Mononuclear cell (primary cell): ENCODE results near the gene PCCA. TPM values are rescaled to one million over a fixed set of nuclear protein-coding genes. Genes with fewer than 3 reads are reported as not detected.
"Not testable (repeated sequence)": the region's sequence is repeated elsewhere in the genome, so short reads cannot be mapped to it uniquely, and the experiment has no call there.

Source experiments
- H3K27me3 ChIP-seq: 2 replicates; pipeline ENCODE4 v1.6.0; 2011; ENCODE audit warnings: low read length, control low read depth; ENCODE audit not compliant: insufficient read depth
- H3K4me1 ChIP-seq: 2 replicates; pipeline ENCODE4 v1.5.1; 2011; ENCODE audit warnings: mild to moderate bottlenecking, low read length, control low read depth; ENCODE audit not compliant: insufficient read depth
- H3K4me3 ChIP-seq: 2 replicates; pipeline ENCODE4 v1.5.1; 2011; ENCODE audit warnings: mild to moderate bottlenecking, low read length, moderate library complexity
- H3K9me3 ChIP-seq: 2 replicates; pipeline ENCODE4 v1.5.1; 2011; ENCODE audit warnings: low read depth, mild to moderate bottlenecking, control low read depth, low read length
- total RNA-seq: library from RNA; depleted of rRNA; stranded (reverse); fragments of >200 nt; gene quantifications from one replicate; pipeline ENCODE4 v1.2.3, GENCODE V29; 2012

Gene PCCA
- total RNA-seq, 1 donor = 7.9 TPM

DNA sequence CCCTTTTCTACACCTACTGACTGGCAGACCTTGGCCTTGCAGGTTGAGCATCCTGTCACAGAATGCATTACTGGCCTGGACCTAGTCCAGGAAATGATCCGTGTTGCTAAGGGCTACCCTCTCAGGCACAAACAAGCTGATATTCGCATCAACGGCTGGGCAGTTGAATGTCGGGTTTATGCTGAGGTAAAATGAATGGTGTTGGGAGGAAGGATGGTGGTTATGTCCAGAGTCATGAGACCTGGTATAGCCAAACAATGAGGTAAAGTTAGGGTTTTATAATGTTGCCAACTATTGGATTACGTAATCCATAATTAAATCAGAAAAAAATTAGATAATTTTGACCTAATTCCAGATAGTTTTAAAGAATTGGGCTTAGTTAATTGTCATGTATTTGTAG is 212.5 kb downstream of the PCCA start:
- H3K9me3 ChIP-seq = no peaks in the 10 kb centered on the region
- H3K4me1 ChIP-seq = no peaks in the 10 kb centered on the region
- no peaks in the 10 kb centered on the region for H3K27me3 ChIP-seq
- H3K4me3 ChIP-seq = no peak overlapping the region

DNA sequence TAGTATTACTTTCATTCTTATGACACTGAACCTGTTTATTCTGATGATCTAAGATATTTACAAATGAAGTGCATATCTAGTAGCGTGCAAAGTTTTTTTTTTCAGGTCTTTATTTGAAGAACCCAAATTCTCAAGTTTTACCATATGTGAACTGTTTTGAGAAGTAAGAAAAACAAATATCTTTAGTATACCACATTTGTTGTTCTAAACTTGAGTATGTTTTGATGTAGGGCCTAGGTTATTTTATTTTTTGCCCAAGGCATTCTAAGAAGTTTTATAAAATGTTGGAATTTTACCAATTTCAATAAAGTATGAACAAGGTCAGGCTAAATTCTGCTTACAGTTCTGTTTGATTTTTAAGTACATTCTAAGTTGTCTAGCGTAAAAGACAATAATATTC is 213.5 kb downstream of the PCCA start:
- Histone ChIP-seq H3K9me3 (no peaks in the 10 kb centered on the region), H3K4me1 (no peaks in the 10 kb centered on the region), H3K27me3 (no peaks in the 10 kb centered on the region), H3K4me3 (no peak overlapping the region)

DNA sequence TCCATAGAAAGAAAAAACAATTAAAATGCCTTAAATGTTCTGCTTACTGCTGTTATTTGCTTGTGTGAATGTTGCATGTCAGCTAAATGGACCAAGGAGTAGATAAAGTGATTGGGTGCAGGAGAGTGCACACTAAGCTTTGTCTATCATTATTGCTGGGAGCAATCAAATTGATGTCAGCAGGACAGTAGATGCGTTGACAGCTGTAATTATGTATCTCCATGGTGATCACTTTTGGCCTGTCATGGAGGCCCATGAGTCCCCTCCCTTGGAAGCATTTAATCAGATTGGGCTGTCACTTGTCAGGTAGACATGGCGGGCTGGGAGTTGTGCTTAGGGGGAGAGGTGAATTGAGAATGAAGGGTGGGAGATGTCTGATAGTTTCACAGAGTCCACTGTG is 215.3 kb downstream of the PCCA start:
- Histone ChIP-seq H3K9me3 (no peaks in the 10 kb centered on the region), H3K4me3 (no peak overlapping the region), H3K27me3 (no peaks in the 10 kb centered on the region)

DNA sequence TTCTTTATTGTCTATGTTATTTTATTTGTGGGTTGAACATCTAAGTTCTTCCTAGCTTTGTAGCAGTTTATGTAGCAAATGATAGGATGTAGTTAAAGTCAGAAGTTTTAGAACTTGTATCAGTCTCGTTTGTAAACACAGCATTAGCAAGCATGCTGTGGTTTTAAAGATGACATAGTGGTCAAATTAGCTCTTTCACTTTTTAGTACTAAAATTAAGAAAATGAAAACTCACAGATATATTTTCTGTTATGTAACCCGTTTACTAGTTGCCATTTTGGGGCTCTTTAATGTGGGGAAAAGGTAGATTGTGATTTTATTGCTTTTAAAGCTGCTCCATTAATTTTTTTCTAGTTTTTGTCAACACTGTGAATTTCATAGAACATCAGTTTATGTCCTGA is 216.5 kb downstream of the PCCA start:
- no peaks in the 10 kb centered on the region for H3K9me3 ChIP-seq
- H3K4me3 ChIP-seq = no peak overlapping the region
- no peaks in the 10 kb centered on the region for H3K4me1 ChIP-seq
- H3K27me3 ChIP-seq = no peaks in the 10 kb centered on the region

More for the DNA sequence above, 215.3 kb downstream of the PCCA start:
- H3K4me1 ChIP-seq = no peaks in the 10 kb centered on the region

DNA sequence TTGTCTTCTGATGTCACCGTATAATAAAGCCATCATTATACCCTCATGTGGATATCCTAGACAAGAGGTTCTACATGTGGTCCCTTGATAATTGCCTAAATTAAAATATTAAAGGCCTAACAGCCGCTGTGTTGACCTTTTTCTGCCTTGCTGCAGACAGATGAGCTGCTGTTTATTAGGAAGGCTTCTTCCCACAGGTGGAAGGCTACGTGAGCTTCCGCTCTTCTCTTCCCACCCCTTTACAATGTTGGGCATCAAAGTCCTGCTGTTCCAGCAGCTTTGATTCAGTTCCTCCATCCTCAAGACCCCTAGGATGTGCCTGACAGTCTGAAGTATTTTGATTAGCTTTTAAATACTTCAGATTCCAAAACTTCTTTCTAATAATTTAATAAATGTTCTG is 217.1 kb downstream of the PCCA start:
- H3K9me3 ChIP-seq = no peaks in the 10 kb centered on the region
- no peak overlapping the region for H3K4me3 ChIP-seq
- no peaks in the 10 kb centered on the region for H3K4me1 ChIP-seq
- no peaks in the 10 kb centered on the region for H3K27me3 ChIP-seq

DNA sequence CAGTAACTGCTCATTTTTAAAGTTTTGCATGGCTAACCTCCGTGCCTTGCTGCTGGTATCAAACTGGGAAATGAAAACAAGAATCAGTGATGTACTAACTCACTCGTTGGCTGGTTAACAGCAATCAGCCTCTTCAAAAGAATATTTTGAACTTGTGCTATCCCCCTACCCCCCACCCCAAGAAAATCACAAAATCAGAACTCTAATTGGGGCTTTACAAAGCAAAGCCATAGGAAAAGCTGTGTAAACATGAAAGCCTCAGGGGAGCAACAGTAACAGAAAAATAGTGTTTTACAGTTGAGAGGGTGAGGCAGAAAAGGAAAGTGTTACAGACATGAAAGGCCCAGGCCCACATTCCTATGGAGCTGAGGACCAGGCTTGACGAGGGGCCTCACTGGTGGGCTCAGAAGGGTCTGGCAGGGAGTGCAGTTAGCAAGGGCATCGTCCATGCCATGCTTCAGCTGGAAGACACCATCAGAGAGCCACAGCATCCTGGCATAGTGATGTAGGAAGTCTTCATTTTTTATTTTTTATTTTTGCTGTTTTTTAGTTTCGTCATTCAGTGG is 217.6 kb downstream of the PCCA start:
- H3K4me1 ChIP-seq = no peaks in the 10 kb centered on the region
- no peaks in the 10 kb centered on the region for H3K27me3 ChIP-seq
- no peak overlapping the region for H3K4me3 ChIP-seq
- H3K9me3 ChIP-seq = no peaks in the 10 kb centered on the region

DNA sequence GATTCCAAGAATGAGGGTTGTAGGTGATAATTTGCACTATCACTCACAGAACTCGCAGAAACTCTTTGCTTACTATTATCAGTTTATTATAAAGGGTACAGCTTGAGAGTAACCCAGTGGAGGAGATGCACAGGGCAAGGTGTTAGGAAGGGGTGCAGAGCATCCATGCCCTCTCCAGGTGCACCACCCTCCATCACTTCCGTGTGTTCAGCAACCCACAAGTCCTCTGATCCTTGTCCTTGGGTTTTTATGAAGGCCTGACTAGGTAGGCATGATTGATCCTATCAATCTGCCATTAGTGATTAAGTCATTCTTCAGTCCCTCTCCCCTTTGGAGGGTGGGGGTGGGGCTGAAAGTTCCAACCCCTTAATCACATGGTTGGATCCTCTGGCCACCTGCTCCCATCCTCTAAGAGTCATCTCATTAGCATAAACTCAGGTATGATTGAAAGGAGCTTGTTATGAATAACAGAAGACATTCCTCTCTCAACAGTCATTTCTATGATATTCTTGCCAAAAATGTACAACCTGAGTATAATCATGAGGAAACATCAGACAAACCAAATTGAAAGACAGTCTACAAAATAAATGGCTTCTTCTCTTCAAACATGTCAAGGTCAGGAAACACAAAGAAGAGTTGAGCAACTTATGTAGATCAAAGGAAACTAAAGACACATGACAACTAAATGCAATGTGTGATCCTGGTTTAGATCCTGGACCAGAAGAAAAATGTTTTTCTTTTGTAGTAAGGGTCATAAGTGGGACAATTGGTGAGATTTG is 225.4 kb downstream of the PCCA start:
- Histone ChIP-seq H3K4me1 (no peaks in the 10 kb centered on the region), H3K4me3 (no peak overlapping the region), H3K27me3 (no peaks in the 10 kb centered on the region)

DNA sequence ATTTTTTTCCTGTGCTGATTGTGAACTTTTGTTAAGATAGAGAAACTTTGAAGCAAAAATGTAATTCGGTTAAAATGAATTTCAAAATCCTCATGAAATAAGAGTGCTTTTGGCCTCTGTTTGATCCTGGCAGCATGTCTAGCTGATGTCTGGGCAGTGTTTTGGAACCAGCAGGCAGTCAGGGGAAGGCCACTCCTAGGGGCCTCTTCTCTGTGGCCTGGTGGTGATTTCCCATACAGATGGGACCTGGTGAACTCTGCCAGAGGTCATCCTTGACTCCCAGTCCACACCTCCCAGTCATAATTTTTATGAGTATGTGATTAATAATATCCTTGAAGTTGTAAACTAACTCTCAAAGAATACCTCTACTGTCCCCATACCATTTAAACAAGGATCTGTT is 226.6 kb downstream of the PCCA start:
- Histone ChIP-seq H3K27me3 (no peaks in the 10 kb centered on the region), H3K4me3 (no peak overlapping the region), H3K4me1 (no peaks in the 10 kb centered on the region), H3K9me3 (no peaks in the 10 kb centered on the region)

More for the DNA sequence above, 225.4 kb downstream of the PCCA start:
- no peaks in the 10 kb centered on the region for H3K9me3 ChIP-seq

DNA sequence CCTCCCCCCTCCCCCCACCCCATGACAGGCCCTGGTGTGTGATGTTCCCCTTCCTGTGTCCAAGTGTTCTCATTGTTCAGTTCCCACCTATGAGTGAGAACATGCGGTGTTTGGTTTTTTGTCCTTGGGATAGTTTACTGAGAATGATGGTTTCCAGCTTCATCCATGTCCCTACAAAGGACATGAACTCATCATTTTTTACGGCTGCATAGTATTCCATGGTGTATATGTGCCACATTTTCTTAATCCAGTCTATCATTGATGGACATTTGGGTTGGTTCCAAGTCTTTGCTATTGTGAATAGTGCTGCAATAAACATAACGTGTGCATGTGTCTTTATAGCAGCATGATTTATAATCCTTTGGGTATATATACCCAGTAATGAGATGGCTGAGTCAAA is 229.6 kb downstream of the PCCA start:
- H3K4me3 ChIP-seq, H3K9me3 ChIP-seq, H3K4me1 ChIP-seq, H3K27me3 ChIP-seq: not testable (repeated sequence)

DNA sequence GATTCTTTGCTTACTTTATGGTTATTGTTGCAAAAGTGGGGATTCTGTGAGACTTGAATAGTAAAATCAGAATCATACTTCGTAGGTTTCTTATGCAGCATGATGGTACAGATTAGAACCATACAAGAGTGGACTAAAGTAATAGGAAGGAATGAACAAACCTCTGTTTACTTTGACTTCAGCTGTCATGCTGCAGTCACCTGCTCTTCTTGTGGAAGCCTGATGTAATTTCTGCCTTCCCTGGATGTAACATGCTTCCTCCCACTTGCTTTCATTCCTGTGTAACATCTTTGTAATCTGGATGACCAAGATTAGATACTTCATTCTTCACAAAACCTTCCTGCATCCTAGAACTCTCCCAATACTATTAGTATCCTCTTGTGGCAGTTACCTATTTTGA is 235.0 kb downstream of the PCCA start:
- H3K27me3 ChIP-seq = no peaks in the 10 kb centered on the region
- no peak overlapping the region for H3K4me3 ChIP-seq
- no peaks in the 10 kb centered on the region for H3K9me3 ChIP-seq
- no peaks in the 10 kb centered on the region for H3K4me1 ChIP-seq

DNA sequence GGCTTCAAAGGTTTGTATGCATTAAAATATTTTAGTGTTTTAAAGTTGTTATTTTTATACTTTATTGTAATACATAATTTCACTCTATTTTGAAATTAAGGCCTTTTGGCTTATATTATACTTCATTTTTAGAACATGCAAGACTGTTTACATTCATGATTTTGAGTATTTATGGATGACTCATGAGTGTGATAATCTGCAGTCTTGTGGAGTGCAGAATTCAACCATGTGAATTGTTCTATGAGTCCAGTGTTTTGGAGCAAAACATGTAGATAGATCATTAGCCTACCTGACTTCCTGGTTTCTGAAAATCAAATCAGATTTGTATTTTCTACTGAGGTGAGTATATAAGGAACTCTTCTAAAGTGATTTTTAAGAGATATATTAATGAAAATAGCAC is 241.8 kb downstream of the PCCA start:
- Histone ChIP-seq H3K9me3 (no peaks in the 10 kb centered on the region), H3K4me3 (no peak overlapping the region), H3K27me3 (no peaks in the 10 kb centered on the region), H3K4me1 (no peaks in the 10 kb centered on the region)

DNA sequence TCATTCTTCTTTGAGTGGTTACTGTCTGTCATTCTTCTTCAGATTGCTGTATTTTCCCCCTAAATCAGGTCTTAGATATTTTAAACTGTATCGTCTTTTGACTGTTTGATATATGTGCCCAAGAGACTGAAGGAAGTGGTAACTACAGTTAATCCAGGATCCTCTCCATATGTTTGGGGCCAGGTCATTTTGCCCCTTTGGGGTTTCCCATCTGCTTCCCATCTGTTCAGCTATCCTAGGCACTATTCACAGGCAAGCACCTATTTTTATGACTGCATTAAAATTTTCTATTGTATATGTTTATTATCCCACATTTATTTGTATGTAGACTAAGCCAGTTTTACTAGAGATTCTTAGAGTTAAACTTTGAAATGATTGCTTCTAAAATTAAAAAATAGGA is 244.2 kb downstream of the PCCA start:
- H3K4me3 ChIP-seq = no peak overlapping the region
- no peaks in the 10 kb centered on the region for H3K4me1 ChIP-seq

DNA sequence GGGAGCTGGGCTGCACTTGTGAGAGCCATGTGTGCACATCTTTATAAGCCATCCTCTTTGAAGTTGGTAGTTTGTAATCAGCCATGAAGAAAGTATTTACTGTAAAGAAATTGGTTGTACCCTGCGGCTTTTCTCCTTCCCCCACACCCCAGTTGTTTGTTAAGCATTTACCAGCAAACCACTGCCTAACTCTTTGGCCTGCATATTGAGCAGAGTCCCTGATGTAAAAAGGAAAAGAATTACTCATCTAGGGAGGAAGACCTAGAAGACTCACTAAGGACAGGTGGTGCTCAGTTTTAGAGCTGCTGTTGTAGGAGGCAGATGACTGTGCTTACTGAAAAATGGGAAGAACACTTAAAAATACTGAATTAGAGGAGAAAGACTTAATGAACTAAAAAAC is 245.3 kb downstream of the PCCA start:
- Histone ChIP-seq H3K9me3 (no peaks in the 10 kb centered on the region), H3K27me3 (no peaks in the 10 kb centered on the region), H3K4me3 (no peak overlapping the region), H3K4me1 (no peaks in the 10 kb centered on the region)

More for the DNA sequence above, 244.2 kb downstream of the PCCA start:
- H3K9me3 ChIP-seq = no peaks in the 10 kb centered on the region
- no peaks in the 10 kb centered on the region for H3K27me3 ChIP-seq

DNA sequence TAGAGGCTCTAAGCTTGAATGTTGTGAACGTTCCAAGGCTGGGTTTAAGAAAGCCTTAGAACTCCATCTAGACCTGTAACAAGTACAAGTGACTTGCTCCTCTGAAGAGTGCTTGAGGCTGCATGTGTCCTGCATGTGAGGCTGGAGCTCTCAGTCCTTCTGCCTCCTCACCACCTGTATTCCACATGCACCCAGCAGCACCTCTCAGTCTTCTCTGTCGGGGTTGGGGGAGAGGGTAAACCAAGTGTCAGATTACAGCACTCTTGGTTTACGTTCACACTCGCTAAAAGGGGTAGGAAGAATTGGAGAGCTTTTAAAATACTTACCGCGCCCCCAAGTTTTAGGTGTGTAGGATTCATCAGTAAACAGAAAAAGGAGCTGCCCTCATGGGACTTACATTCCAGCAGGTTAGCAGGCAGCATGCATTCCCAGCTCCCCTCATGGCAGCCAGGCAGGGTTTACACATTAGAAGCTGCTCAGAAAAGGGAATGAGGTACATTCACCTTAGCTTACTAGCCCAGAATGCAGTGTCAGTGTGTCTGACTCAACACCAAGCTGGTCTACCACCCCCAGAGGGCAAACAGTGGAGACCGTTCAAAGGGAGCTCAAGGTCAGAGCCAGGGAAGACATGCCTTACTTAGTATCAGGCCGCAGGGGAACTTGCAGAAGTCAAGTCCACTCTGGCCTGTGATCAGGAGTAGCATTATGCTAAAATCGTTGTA is 248.1 kb downstream of the PCCA start:
- no peak overlapping the region for H3K4me3 ChIP-seq
- no peaks in the 10 kb centered on the region for H3K9me3 ChIP-seq
- H3K27me3 ChIP-seq = no peaks in the 10 kb centered on the region
- peaks cover 5% of the 10 kb centered on the region for H3K4me1 ChIP-seq

DNA sequence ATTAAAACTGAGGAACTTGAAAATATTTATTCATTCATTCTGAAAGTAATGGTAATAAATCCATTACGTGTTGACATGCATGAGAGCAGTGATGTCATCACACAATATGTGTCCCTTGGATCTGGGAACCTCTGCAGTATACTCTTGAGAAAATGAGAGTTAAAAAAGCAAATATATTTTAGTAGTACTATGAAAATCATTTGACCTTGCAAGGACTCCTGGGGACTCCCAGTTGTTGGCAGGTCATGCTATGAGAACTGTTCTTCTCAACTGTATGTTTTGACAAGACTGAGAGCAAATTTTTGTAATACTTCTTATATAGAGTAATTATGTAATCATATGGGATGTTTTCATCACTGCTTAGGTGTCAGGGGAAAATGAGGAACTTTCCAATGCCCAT is 249.4 kb downstream of the PCCA start:
- Histone ChIP-seq H3K9me3 (no peaks in the 10 kb centered on the region), H3K27me3 (no peaks in the 10 kb centered on the region), H3K4me1 (peaks cover 5% of the 10 kb centered on the region), H3K4me3 (no peak overlapping the region)
